Kidney (tissue), 14 donors: ENCODE measurements around the gene DDI2. TPM values are rescaled to one million over a fixed set of nuclear protein-coding genes. Genes with fewer than 3 reads are reported as not detected.
"Not testable (repeated sequence)": the region's sequence is repeated elsewhere in the genome, so short reads cannot be mapped to it uniquely, and the experiment has no call there.

Experiments
- DNase-seq, 5 donors: peaks; one replicate each; pipeline ENCODE4 v3.0.0-alpha.2; 2013 to 2020
- FAIRE-seq: peaks from 2 replicates; lab custom pipeline; 2012; peaks lifted over from hg19 to GRCh38; lab: Jason Lieb, UNC
- H3K27ac ChIP-seq, 2 donors: one replicate each; pipeline ENCODE4 v1.7.0; 2013; ENCODE audit warnings: low read depth in 2 of 2, low read length in 2 of 2, inconsistent platforms in 1 of 2
- H3K27me3 ChIP-seq: one replicate; pipeline ENCODE4 v1.7.1; 2013; ENCODE audit warnings: low read length, inconsistent platforms; ENCODE audit not compliant: control insufficient read depth, insufficient read depth
- H3K36me3 ChIP-seq, 3 donors: one replicate each; pipeline versions ENCODE4 v1.7.0 to v1.7.1; 2013; ENCODE audit warnings: low read length in 3 of 3, control low read depth in 1 of 3, inconsistent platforms in 1 of 3; ENCODE audit not compliant: insufficient read depth in 3 of 3, control insufficient read depth in 2 of 3
- H3K4me1 ChIP-seq, 3 donors: one replicate each; pipeline versions ENCODE4 v1.7.0 to v1.7.1; 2013; ENCODE audit warnings: low read length in 3 of 3, inconsistent platforms in 1 of 3, low read depth in 1 of 3; ENCODE audit not compliant: control insufficient read depth in 2 of 3, insufficient read depth in 2 of 3
- H3K4me3 ChIP-seq, 3 donors: one replicate each; pipeline versions ENCODE4 v1.7.0 to v1.8.1; 2013; ENCODE audit warnings: low read length in 3 of 3, control low read depth in 1 of 3, inconsistent platforms in 1 of 3
- H3K9ac ChIP-seq, 3 donors: one replicate each; pipeline versions ENCODE4 v1.7.0 to v1.7.1; 2013; ENCODE audit warnings: low read length in 3 of 3, control low read depth in 1 of 3, inconsistent platforms in 1 of 3
- H3K9me3 ChIP-seq, 3 donors: one replicate each; pipeline versions ENCODE4 v1.7.0 to v1.7.1; 2013; ENCODE audit warnings: low read length in 3 of 3, control low read depth in 1 of 3, inconsistent platforms in 1 of 3; ENCODE audit not compliant: control insufficient read depth in 2 of 3, insufficient read depth in 1 of 3
- CTCF ChIP-seq: IDR thresholded peaks from 3 replicates; pipeline ENCODE4 v1.5.1; 2012; ENCODE audit warnings: mild to moderate bottlenecking, moderate library complexity, borderline replicate concordance; ENCODE audit not compliant: insufficient read depth; ENCODE audit errors: extremely low read depth
- intact Hi-C: fragments of 100-400 bp; cut with DNase I; formaldehyde crosslinking; loops from one replicate; pipeline ENCODE4 v1.11.1; 2022
- polyA plus RNA-seq: library from polyadenylated mRNA; stranded (reverse); fragments of 350-450 nt; fragmentation: Illumina TruSeq; extraction: RNeasy Lipid Tissue Mini Kit (QIAGEN cat#74804); gene quantifications from one replicate; pipeline ENCODE4 v1.2.3, GENCODE V29; 2014; ENCODE audit warnings: low read depth, low replicate concordance; ENCODE audit not compliant: insufficient read depth
- total RNA-seq: library from RNA; stranded (reverse); fragmentation: NEBNext Ultra II Directional; extraction: Animal tissue kit (Norgen Biotek cat#: 25700); gene quantifications from one replicate; pipeline ENCODE4 v1.2.1, GENCODE V29; 2021
- donor health status: control.
- donor health status: control.
- donor health status: control.
- donor health status: control.
- donor health status: control.
- donor health status: DM: yes; HTN: yes; CAD: no.
- donor health status: Normal renal cell carcinoma (clear cell type).

The DDI2 gene
- total and polyA plus RNA-seq, 2 donors from 2014 or later, result 4.0 to 28.3 TPM

DNA sequence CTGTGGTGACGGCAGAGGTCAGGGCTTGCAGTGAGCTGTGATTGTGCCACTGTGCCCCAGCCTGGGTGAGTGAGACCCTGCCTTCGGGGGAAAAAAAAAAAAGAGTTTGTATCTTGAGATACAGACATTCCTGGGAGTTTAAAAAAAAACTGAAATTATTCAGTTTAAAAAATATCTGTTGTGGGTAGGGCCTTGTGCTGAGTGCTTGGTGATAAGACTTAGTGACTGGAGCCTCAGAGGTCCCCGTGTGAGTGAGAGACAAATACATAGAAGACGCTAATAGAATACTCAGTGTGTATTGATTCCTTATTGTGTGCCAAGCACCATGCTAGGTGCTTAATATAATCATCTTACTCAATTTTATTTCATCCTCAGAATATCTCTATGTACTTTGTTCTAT, 22.7 kb downstream of the DDI2 start:
- no peak for DNase-seq
- Histone ChIP-seq H3K27me3 (no peaks in the 10 kb centered on the region), H3K4me3 (no peak overlapping the region), H3K27ac (no peak overlapping the region), H3K36me3 (peaks cover 5 to 59% (median 16%) of the 10 kb centered on the region in 3 donors), H3K9me3 (no peaks in the 10 kb centered on the region), H3K4me1 (no peaks in the 10 kb centered on the region), H3K9ac (no peak overlapping the region)
- no peak for TF ChIP-seq CTCF
- no peak for FAIRE-seq
- intact Hi-C loops, result no loop called here

- peaks cover 5 to 53% (median 16%) of the 10 kb centered on the region in 3 donors for H3K36me3 ChIP-seq
- FAIRE-seq, result no peak
Observed at GRCh38 chr1:15640667-15641066, 23.4 kb downstream of the DDI2 start.

DNA sequence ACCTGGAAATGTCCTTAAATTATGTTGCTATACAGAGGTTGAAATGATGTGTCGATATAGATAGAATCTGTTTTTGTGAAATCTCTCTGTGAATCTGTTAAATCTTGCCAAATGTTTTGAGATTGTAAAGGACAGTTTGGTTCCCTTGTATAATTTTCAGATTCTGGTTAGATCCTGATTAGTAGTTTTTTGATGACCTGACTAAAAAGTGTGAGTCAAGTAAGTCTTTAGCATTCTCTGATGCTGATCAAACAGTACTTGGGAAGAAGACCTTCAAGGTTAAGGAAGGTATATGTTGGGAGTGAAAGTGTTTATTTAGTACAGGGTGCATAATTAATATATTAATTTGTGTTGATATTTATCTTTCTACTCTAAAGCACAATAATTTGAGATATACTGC, 32.7 kb downstream of the DDI2 start:
- no peak for TF ChIP-seq CTCF
- H3K4me1 ChIP-seq, result no peaks in the 10 kb centered on the region
- intact Hi-C loops, result no loop called here

More at GRCh38 chr1:15640667-15641066, 23.4 kb downstream of the DDI2 start:
- Histone ChIP-seq H3K4me1 (no peaks in the 10 kb centered on the region), H3K27me3 (no peaks in the 10 kb centered on the region), H3K9ac (no peak overlapping the region), H3K4me3 (no peak overlapping the region), H3K27ac (no peak overlapping the region), H3K9me3 (no peaks in the 10 kb centered on the region)
- DNase-seq, result no peak
- no peak for TF ChIP-seq CTCF
- intact Hi-C loops, result no loop called here

GRCh38 chr1:15650433-15650832, 33.2 kb downstream of the DDI2 start:
- no peak overlapping the region for H3K9ac ChIP-seq
- no peak for FAIRE-seq

More for the DNA sequence above, 32.7 kb downstream of the DDI2 start:
- peaks cover 5 to 22% (median 9%) of the 10 kb centered on the region in 3 donors for H3K36me3 ChIP-seq
- H3K4me3 ChIP-seq, result no peak overlapping the region
- DNase-seq (no peak), FAIRE-seq (no peak)
- H3K9ac ChIP-seq, result no peak overlapping the region
- no peaks in the 10 kb centered on the region for H3K27me3 ChIP-seq
- no peak overlapping the region for H3K27ac ChIP-seq
- no peaks in the 10 kb centered on the region for H3K9me3 ChIP-seq

GRCh38 chr1:15652130-15652529, 34.9 kb downstream of the DDI2 start:
- FAIRE-seq, H3K27ac ChIP-seq, DNase-seq, H3K4me1 ChIP-seq, H3K9me3 ChIP-seq, H3K4me3 ChIP-seq, intact Hi-C loops, H3K27me3 ChIP-seq, H3K9ac ChIP-seq: not testable (repeated sequence)
- H3K36me3 ChIP-seq, result peaks cover 7 to 35% (median 15%) of the 10 kb centered on the region in 3 donors

More at GRCh38 chr1:15650433-15650832, 33.2 kb downstream of the DDI2 start:
- H3K36me3 ChIP-seq, result peaks cover 5 to 22% (median 9%) of the 10 kb centered on the region in 3 donors
- H3K9me3 ChIP-seq, result no peaks in the 10 kb centered on the region
- DNase-seq, result no peak
- no peak overlapping the region for H3K27ac ChIP-seq
- intact Hi-C loops, result no loop called here
- no peaks in the 10 kb centered on the region for H3K27me3 ChIP-seq
- H3K4me3 ChIP-seq, result no peak overlapping the region
- no peak for TF ChIP-seq CTCF
- H3K4me1 ChIP-seq, result no peaks in the 10 kb centered on the region
